ENCODE measurements around the gene AMBRA1.

Gene AMBRA1

DNA sequence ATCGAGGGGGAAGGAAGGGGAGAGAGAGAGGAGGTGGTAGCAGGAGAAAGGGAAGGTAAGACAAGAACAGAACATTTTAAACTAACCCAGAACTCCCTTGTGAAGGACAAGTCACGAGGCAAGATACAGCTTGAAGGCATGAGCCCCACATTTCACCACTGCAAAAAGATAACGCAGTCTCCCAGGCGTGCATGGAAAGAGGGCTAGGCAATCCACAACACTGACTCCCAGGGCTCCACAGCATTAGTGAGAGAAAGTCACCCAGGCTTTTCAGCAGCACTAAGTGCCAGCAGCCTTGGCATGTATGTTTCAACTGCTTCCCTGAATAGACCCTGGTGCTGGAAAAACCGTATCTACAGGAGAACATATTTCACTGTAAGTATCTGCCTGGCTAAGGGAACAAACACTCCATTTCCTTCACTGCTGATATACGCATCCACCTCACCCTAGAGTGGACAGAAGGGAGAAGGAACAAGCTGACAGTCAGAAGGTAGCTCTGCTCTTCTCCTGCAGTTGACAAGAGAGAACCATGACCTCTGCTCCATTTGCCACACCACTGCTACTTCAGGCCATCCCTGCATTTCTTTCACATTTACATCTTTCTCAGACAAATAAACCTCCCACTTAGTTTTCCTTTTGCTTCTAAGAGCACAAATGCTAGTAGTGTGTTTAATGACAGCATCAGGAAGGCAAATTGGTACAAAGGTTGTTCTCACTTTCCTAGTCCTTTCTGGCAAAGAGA lies 87.9 kb downstream of the AMBRA1 start:
- no peak for DNase-seq

DNA sequence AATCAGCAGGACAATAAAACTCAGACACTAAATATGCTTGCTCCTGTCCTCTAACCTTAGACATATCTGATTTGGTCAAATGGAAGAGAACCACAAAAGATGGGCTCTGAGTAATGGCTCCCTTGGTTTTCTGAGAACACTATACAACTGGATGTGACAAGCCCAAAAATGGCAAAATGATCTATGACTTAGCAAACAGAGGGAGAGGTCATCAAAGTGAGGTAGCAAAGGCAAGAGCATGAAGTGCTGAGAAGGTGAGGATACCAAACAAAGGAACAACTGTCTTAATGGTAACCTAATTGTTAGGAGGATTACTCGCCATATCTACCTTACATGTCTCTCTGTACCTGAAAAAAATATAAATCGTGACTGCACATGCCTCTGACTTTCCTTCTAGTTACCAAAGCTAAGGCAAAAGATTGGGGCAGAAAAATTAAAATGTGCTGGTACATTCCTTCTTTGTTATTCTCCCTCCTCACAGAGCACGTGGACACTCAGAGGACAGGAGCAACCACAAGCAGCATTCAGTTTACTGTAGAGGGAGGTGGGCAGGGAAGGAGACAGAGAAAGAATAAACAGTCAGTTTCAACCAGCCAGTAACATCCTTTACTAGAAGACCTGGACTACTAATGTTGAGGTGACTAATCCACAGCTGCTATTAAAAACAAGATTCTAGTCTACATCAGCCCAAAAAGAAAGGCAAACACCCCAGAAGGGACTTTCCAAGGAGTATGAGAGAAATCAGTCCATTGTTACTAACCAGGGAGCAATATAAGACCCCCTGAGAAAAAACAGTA lies 88.8 kb downstream of the AMBRA1 start:
- DNase-seq = no peak

DNA sequence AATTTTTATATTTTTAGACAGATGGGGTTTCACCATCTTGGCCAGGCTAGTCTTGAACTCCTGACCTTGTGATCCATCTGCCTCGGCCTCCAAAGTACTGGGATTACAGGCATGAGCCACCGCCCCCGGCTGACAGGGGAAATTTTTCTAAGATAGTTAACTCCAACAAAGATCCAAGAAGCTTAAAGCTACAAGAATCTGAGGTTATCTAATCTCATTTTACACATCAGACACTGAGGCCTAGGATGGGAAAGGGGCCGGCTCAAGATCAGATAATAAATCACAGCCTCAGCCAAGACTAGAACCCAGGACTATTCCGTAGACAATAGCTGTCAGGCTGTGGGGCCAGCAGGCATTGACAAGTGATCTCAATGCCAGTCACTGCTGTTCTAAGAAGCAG lies 94.0 kb downstream of the AMBRA1 start:
- no peak for DNase-seq

DNA sequence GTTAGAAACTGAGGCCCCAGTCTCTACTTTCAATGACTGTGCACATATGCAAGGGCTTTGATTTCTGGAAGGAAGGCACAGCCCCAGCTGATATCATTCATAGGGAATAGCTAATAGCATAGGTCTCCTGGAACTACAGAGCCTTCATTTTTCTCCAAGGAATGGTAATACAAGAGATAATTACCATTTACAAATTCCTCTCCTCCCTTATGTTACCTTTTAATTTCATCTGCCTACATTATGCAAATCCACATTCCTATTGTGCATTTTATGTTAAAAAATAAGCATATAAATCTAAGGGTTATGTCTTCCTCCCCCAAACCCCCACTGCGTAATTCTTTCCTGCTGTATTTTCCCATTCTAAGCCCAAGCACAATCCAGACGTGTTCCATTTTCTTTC lies 94.9 kb downstream of the AMBRA1 start:
- no peak for DNase-seq

DNA sequence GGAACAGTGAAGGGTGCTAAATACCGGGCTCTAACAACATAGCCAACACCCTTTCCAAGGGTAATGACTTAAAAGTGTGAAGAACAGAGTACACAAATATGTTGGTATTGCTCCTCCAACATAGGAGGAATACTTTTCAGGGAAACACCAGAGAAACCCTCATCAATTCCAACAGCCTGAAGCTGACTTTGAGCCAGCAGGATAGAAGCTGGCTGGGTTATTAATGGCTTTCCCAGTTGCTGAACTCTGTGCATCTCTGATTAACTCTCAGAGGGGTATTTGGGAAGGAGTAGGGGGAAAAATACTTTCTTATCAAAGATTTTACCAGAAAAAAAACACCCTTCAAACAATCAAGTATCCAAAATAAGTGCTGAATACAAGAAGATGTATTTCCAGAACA lies 95.6 kb downstream of the AMBRA1 start:
- DNase-seq = no peak

DNA sequence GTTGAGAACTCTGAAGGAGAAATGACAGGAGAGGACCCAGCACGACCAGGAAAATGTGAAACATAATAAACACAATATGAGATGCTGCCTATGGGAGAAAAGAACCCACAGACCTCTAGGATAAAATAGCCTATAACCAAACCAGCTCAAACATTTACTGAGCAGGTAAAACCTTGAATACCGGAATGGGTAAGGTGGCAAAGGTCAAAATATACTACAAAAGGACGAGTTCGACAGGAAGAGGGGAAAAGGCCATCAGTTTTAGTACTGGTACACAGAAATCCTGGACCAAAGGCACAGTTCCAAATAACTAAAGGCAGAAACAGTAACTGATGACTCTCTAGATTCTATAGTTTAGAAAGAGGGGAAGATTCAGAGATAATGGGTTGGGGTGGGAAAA lies 96.3 kb downstream of the AMBRA1 start:
- DNase-seq = no peak

DNA sequence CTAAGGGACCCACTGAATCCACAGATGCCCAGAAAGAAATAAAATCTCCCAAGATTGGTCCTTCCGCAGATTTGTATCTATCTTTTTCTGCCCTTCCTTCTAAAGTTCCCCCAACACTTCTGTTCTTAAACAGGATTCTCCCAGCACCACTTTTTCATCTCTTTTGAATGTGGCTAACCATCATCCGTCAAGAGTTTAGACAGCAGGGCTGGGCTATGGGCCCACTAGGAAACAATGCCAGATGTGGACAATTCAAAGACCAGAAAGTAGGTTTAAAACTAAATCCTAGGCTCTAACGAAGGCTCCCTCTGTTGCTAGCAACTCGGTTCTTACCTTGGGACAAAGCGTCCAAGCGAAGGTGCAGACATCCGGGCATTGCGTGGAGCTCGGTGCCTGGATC lies 100.0 kb downstream of the AMBRA1 start:
- DNase-seq = no peak

DNA sequence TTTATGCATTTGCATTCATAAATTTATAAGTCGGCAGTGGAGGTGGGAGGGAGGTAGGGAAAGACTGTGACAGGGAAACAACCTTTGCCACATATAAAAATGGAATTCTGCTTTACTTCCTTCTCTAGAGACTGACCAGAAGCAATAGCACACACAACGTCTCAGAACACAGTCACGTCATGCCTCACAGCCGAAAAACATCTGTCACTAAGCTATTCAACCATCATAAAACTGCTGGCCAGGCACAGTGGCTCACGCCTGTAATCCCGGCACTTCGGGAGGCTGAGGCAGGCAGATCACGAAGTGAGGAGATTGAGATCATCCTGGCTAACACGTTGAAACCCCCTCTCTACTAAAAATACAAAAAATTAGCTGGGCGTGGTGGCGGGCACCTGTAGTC lies 101.3 kb downstream of the AMBRA1 start:
- no peak for DNase-seq

DNA sequence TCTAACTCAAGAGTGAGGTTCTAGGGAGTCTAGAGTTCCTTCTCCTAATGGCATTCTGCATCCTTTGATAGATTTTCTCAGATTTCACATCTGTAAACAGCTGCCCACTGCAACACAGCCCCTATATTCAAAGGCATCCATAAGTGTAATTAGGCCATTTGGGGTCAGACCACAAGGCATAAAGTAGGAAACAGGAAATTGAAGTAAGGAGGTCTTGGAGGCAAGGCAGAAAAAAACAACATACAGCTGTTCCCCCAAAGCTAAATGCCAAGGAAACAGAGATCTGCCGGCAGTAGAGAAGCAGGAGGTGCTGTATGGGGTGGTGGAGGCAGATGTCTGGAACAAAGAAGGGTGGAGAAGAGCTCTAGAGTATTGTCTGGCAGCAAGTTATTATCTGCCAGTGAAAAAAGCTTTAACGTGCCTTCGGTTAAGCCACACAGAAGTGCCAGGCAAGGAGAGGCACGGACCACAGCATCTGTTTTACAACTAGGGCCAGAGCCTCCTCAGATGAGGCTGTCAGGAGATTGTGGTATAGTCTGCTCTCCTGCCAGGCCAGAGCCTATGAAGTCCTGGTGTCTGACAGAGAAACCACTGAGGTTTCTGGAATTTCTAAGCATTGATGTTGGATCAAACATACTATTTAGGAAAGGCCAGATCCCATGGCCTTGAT lies 102.0 kb downstream of the AMBRA1 start:
- no peak for DNase-seq

DNA sequence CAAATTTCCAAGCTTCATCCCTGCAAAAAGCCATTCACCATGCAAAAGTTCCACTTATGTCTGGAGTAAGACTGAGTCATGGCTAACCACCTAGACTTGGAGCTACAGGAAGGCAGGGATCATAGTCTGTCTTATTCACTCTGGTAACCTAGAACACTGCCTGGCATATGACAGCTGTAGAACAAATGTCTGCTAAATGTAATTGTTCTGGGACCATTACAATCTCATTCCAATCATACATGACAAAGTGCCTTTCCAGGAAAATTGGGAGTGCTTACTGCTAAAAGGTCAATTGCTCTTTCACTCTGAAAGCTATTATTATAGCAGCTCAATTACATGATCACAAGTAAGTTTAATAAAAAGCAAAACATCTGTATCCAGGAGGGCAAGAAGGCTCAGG lies 103.2 kb downstream of the AMBRA1 start:
- DNase-seq = no peak

DNA sequence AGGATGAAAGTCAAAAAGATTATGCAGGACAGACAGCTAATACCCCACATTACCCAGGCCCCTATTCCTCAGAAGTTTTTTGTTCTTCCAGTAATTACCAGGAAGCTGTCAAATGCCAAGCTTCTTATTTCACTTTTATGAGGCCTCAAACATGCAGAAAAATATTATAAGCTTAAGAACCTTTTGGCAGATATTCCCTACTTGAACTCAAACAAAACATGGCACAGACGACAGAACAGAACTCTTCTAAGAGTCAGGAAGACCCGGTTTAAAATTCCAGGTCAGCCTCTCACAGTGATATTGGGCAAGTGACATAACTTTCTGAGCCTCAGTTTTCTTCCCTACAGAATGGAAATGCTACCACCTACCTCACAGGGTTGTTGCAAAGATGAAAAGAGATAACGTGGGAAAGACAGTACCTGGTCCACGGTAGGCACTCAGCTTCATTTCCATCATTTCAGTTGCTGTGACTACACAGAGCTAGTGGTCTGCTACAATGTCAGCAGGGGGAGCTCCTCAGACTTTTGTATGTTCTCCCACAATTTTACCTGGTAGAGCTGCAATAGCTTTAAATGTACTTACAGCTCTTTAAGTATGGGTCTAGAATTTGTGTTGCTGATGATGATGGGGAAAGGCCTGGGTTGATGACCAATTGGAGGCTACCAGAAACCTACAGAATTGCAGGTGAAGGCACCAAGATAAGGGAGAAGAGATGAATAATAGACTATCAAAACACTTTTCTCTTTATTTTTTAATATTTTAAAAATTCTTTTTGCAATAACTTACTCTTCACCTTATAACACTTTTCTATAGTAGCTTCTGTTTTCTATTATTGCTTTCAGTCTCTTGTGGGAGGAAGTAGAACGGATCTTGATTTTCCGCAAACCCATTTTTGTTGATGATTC lies 103.9 kb downstream of the AMBRA1 start:
- no peak for DNase-seq

DNA sequence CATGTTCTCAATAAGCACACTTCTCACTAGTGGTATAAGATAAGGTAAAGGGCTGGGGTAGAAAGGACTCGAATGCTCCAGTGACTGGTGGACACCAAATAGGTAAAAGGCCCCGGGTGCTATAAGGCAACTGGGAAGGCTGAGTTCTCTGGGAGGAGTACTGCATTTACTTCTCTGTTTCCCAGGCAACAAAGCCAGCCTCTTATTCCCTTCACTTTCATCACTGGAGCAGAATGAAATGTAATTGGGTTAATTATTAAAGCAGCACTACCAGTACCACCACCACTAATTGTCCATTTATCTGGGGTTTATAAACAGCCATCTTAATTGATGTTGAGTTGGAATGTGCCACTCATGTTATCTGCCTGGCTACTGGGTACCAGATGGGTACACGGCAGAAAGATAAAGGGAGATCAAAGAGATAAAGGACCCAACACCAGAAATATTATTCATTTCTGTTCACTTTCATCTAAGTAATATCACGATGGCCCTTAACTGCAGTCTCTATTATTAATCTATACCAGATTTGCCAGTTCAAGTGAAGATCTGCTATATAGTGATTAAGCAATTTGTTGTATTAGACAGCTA lies 107.9 kb downstream of the AMBRA1 start:
- no peak for DNase-seq

DNA sequence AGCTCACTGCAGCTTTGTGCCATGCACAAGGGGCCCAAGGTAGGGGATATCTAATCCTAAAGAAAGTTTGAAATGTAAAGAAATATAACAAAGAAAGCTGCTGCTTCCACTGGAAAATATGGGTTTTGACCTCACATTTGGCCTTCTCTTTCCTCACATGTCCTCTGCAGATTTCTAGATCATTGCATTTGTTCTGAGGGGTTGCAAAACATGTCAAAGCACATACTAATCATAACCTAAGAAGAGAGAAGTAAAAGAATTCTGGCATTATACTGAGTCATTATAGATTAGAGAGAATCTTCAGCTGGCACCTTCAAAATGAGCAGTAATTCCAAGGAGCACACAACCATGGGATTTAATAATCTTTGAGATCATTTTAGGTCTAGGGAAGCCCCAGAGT lies 109.7 kb downstream of the AMBRA1 start:
- no peak for DNase-seq

DNA sequence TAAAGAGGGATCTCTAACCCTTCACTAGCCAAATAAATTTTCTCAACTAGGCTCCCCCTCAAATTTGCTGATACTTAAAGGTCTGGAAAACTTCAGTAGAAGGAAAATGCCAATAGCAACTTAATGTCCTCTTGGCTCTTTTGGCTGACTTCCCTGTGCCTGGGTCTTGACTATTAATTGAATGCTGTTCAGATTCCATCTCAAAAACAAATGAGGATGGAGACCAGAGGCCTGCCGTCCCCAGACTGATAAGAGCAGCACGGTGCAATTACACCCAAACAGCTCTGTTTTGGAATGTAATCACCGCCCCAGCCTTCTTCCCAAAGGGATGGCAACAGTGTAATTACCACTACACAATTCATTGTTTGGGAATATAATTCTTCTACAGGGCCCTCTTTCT lies 112.9 kb downstream of the AMBRA1 start:
- DNase-seq = no peak

DNA sequence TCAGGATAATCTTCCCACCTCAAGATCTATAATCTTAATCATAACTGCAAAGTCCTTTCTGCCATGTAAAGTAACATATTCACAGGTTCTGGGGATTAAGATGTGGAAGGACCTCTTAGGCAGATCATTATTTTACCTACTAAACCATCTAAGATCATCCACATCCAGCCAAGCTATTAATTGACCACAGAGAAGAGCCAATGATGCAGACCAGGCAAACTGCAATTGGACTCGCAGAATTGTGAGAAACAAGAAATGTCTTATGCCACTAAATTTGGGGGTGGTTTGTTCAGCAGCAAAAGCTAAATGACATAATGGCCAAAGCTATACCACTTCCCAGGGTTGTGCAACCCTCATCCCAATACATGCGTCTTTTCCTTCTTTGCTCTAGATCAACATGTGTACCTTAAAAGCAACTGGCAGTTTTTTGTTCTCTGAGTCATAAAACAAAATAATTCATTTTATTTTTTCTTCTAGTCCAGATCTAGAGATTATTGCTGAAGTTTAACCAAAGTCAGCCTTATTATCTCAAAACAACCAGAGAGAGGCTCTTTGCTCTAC lies 113.6 kb downstream of the AMBRA1 start:
- no peak for DNase-seq

DNA sequence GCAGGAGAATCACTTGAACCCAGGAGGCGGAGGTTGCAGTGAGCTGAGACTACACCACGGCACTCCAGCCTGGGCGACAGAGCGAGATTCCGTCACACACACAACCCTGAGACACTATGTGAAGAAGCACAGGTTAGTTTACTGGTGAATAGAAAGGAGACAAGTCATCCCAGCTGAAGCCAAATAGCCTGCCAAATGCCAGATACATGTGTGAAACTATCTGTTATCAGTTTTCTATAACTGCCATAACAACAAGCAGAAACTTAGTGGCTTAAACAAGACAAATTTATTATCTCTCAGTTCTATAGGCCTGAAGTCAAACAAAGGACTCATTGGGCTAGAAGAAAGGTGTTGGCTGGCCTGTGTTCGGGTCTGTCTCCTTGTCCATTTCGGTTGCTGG lies 114.2 kb downstream of the AMBRA1 start:
- DNase-seq = no peak

DNA sequence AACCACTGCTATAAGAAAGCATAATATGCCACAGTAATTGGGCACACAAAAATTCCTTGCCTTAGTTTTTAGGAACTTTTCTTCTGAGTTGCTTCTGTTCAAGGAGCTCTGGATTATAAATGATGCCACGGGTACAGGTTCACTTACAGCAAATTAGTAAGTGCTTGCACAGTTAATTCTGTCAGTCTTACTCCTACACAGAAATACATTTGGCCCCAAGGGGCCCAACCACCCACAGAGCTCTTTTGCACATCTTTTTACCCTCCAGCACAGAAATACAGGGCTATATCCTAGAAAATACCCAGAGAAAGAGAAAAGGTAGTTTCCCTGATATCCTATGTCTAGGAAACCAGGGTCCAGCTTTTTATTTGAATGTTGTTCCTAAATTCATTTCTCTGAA lies 115.6 kb downstream of the AMBRA1 start:
- no peak for DNase-seq

DNA sequence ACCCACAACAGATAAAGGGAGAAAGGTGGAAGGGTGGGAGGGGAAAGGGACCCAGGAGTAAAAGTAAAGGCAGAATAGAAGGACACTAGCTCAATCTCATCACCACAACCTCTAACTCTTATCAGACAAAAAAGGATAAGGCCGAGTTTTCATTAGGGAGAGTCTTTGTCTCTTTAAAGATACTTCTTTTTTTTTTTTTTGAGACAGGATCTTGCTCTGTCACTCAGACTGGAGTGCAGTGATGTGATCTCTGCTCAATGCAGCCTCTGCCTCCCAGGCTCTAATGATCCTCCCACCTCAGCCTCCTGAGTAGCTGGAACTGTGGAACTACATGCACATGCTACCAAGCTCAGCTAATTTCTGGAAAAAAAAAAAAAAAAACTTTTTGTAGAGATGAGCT lies 116.7 kb downstream of the AMBRA1 start:
- no peak for DNase-seq

DNA sequence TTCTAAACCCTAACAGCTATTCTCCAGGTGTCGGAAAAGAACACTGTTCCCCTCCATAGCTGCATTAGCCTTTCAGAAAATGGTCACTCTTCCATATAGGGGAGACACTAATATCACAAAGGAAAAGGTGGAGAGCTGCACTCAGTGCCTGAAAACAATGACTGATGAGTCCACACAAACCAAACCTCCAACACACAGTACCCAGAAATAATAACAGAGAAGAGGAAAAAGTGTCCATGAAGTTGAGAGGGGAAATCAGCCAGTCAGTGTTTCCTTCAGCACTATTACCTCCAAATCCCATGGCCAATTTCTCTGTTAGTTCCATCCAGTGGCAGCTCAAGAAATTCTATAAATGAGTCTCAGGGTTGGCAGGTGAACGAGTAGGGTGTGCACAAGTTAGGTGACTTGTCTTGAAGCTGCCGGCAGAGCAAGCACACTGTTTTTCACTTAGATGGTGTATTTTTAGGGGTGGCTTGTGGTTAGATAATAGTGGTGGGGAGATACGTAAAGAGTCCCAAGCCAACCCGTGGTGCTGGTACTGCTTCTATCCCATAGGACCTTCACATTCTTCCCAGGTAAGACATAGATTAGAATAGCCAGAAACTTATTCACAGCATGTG lies 117.8 kb downstream of the AMBRA1 start:
- no peak for DNase-seq

DNA sequence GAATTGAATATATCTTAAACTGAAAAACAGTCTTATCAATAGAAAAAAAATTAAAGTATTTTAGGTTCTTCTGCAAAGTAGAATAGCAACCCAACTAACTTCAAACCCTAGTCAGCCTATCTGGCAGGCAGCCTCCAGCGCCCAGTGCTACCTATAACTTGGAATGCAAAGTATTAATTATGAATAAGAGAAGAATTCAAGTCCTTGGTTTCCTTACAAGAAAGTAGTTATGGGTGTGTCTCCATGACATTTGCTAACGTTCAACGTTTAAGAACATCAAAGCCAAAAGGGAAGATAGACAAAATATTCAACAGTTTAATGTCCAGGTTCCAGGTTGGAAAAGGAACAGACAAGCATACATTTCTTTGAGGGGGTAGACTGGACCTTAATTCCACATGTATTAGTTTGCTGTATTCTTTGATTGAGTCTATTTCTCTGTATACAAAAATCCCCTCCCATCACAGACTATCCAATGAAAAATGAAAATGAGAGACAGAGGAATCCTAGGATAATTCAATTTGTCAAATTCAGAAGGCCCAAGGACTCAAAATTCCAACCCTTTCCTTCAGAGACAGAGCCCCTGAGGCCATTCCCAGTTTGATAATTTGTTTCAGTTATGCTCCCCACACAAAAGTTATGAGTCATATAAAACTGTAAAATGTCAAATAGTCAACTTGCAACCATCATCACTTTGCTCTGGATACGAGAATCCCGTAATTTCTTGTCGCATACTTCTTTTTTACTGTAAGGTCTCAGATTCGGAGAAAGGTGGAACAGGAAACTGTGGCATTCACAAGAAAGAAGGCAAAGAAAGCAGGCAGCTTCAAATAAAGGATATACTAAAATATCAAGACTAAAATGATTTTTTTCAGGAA lies 118.5 kb downstream of the AMBRA1 start:
- no peak for DNase-seq

DNA sequence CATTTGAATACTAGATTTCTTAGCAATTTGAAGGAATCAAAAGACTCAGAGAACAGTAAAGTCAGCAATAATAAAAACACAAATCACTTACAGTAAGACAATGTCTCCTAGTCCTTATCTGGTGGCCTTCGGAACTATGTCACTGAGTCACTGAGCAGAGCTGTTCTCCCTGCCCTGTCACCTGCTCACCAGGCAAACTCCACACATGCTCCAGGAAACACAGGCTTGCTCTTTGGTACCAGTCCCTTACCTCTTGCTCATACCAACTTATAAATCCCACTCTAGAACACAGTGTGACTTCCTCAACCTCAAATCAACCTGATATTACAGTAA lies 121.2 kb downstream of the AMBRA1 start:
- DNase-seq = no peak

Measured in cortex of kidney (tissue), 1 donor.